Erythroblast (primary cell): ENCODE results near the gene EPM2A.
"Not testable (repeated sequence)": the region's sequence is repeated elsewhere in the genome, so short reads cannot be mapped to it uniquely, and the experiment has no call there.

Source experiments
- DNase-seq, 2 experiments: peaks; one replicate each; lab custom pipeline; 2025; lab: John Stamatoyannopoulos, UW
- GATA1 ChIP-seq: IDR thresholded peaks from 2 replicates; pipeline ENCODE4 v1.6.1; 2011; ENCODE audit warnings: low read depth, mild to moderate bottlenecking, control low read depth, low read length, moderate library complexity
- POLR2A ChIP-seq: IDR thresholded peaks from 2 replicates; pipeline ENCODE4 v1.6.1; 2011; ENCODE audit warnings: mild to moderate bottlenecking, low read length

EPM2A gene

DNA sequence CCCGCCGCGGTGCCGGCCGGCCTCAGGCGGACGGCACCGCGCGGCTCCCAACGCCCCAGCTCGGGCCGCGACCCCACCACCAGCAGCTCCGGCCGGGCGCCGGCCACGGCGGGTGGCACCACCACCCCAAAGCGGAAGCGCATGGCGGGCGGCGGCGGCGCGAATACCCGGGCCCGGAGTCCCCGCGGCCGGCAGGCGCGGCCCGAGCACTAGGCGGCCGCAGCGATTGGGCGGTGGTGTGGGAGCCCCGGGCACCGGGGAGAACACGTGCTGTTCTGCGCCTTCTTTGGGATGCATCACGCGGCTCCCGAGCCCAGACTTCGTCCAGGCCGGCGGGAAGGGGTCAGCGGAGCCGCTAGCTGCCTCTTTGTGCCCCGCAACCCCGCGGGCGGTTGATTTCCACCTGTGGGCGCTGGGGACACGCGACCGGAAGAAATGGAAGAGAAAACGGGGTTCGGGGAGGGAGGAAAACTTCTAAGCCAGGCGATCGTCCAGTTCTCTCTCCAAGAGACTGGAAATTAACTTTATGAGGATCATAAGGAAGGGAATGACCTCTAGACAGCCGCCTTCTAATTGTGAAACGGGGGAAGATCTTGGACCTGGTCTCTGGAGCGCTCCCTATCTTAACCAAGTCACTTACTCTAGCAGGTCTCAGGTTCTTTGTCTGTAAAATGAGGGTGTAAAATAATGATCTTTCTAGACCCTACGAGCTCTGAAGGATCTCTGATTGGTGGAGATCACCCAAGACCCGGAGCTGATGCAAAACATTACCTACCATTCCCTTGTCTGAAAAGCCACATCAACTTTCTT, at the start of gene EPM2A:
EPM2A (minus strand) TSS at position 165 of the 810 bp plus-strand sequence; CDS start at position 143, 22 bp downstream.
- peak; percentile 83 to 86 for DNase-seq
- TF ChIP-seq GATA1 (no peak), POLR2A (peak; percentile 59)

DNA sequence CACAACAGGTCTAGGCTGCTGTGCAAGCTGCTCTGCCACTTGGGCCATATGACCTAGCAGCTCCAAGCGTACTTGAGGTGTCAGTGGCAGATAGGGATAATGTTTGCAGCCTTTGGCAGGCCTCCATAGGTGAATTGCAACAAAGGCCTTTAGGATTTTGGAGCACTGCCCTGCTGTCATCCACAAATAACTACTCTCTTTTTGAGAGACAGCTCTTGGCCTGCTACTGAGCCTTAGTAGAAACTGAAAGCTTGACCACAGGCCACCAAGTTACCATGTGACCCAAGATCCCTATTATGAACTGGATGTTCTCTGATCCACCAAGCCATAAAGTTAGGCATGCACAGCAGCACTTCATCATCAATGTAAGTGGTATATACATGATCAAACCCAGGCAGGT, 49.4 kb upstream of the EPM2A start:
- TF ChIP-seq POLR2A (no peak), GATA1 (no peak)
- DNase-seq, result no peak

DNA sequence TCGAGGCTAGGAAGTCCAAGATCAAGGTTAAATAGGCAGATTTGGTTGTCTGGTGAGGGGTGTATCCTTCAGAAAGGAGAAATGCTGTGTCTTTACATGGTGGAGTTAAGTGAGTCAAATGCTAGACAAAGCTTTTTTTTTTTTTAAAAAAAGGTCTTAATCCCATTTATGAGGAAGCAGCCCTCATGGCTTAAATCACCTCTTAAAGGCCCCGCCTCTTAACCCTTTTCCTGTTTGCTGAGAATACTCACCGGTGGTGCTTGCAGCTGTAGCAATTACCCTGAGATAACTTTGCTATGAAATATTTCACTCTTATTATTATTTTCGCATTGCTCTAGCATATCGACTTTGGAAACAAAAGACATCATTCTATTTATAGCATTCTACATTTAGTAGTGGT, 48.5 kb upstream of the EPM2A start:
- TF ChIP-seq GATA1 (no peak), POLR2A (no peak)
- DNase-seq, result no peak

DNA sequence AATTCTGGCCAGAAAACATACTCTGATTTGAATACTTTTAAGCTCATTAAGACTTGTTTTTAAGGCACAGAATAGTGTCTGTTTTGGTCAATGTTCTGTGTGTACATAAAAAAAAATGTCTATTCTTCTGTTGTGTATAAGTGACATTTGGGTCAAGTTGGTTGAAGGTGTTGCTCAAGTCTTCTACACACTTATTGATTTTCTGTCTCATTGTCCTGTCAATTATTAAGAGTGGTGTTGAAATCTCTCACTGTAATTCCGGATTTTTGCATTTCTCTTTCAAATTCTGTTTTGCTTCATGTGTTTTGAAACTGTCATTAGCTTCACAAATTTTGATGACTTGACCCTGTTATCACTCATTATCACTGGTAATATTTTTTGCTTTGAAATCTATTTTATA, 37.5 kb upstream of the EPM2A start:
- TF ChIP-seq GATA1 (no peak), POLR2A (no peak)
- DNase-seq, result no peak

DNA sequence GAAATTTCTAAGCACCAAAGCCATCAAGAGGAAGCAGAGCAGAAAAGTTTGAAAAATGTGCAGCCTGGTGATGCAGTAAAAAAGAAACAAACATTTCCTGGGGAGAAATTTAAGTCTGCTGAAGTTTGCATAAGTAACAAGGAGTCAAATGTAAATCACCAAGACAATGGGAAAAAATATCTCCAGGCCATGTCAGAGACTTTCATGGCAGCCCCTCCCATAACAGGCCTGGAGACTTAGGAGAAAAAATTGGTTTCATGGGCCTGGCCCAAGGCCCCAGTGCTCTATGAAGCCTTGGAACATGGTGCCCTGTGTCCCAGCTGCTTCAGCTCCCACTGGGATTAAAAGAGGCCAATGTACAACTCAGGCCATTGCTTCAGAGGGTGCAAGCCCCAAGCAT, 30.1 kb upstream of the EPM2A start:
- TF ChIP-seq POLR2A (no peak), GATA1 (no peak)

DNA sequence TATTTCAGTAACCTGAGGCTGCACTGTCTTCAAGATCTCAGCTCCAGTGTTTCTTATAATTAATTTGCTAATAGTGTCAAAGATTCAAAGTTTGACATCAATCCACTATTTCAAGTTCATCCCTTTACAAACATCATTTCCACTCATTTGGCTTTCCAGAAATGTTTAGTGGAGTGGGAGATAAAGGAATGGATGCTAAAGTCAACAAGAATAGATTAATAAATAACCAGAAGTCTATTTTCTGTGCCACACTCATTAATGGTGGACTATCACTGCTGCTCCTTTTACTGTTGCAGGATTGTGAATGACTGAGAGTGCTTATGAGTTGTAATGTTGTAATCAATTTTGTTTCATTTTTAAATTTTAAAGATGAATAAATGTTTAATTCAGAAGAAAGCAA, 28.4 kb upstream of the EPM2A start:
- TF ChIP-seq GATA1 (no peak), POLR2A (no peak)
- no peak for DNase-seq

More for the DNA sequence above, 30.1 kb upstream of the EPM2A start:
- DNase-seq, result no peak

DNA sequence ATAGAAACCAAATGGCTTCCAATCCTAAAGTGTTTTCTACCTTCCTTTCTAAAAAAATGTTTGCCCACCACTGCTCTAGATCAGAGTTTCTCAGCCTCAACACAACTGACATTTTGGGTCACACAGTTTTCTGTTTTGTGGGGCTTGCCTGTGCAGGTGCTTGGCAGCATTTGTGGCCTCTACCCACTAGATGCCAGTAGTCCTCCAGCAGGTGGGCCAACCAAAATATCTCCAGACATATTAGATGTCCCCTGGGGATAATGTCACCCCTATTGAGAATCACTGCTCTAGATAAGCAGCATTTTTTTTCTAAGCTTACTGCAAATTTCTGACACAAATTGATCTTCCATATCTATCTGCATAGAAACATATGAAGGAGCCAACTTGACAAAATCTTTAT, 26.3 kb upstream of the EPM2A start:
- no peak for DNase-seq
- TF ChIP-seq POLR2A (no peak), GATA1 (no peak)

DNA sequence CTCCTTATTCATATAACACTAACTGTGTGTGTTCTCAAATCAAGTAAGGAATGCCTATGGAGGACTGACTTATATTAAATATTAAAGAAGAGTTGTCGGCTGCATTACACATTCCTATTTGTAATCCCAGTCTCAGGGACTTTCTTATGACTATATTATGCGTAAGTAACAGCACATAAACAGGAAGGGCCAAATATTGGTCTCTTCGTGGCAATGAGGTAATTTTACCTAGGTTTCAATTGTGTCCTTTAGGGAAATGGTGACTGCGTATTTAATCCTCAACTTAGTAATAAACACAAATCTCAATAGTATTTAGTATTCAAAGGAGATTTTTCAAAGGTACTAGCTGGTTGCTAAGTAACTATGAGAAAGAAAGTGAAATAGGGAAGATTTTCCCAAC, 22.8 kb upstream of the EPM2A start:
- DNase-seq, result no peak
- TF ChIP-seq POLR2A, result no peak
- TF ChIP-seq GATA1, result no peak

DNA sequence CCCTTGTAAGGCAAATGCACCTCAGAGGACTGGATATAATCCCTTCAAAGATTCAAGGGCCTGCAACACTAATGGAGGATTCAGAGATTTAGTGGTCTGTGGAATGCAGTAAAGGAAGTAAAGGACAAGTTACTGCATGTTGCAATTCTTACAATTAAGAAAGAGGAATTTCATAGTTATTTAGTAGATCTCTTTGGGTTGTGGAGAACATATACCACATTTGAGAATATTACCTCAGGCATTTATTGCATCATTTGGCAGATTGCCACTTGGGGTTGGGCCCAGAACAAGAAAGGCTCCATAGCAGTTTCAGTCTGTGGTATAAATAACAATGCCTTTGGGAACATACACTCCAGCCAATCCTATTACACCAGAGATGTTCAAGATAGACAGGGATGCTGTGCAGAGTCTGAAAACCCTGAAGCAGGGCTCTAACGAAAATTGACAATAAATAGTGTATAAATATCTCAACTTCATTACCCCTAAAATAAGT, 20.9 kb upstream of the EPM2A start:
- peak; percentile 57 to 81 for DNase-seq
- TF ChIP-seq POLR2A, result no peak
- TF ChIP-seq GATA1, result no peak

DNA sequence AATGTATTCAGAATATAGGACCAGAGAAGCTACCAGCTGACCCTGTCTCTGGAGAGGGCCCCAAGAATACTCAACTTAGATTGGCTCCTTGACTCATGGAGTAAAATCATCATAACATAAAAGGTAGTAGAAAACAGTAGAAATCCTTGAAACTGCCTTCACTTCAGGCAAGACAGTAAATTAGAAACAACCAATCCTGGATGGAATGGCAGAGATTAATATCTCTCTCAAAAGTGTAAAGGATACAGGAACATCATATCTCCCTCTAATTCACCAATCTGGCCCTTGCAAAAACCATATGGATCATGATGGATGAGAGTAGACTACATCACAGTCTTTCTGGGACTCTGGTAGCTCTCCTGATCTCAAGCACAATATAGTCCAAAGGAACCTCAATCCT, 20.4 kb upstream of the EPM2A start:
- no peak for TF ChIP-seq POLR2A
- no peak for TF ChIP-seq GATA1
- DNase-seq, result no peak

DNA sequence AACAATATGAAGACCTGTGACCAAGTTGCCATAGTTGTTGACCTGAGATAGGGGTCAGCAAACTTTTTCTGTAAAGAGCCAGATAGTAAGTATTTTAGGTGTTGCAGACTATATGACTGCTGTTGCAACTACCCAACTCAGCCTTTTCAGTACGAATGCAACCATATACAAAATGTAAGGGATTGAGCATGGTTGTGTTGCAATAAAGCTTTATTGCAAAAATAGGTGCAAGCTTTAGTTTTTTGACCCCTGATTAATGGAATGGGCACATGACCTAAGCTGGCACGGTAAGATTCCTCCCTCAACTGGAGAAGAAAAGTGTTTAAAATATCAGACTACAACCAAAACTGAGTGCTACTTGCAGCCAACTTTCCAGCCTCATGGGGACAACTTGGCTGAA, 17.3 kb upstream of the EPM2A start:
- TF ChIP-seq POLR2A (no peak), GATA1 (no peak)
- no peak for DNase-seq

DNA sequence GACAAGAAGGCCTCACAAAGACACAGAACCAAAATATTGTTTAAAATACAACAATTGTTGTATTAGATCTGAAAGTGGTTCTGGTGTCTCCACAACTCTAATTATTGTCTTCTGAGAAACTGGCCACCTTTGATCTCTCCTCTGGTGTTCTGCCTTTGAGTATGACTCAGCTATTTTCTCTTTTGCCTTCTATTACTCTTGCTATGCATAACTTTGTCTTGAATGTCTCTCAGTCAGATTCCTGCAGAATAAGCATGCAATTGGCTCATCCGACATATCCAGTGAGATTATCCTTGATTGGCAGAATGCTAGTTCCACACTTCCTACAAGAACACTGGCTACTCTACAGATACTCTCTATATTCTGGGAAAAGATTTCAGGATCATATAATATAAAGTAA, 14.3 kb upstream of the EPM2A start:
- peak; percentile 56 to 63 for DNase-seq
- TF ChIP-seq GATA1 (no peak), POLR2A (no peak)

DNA sequence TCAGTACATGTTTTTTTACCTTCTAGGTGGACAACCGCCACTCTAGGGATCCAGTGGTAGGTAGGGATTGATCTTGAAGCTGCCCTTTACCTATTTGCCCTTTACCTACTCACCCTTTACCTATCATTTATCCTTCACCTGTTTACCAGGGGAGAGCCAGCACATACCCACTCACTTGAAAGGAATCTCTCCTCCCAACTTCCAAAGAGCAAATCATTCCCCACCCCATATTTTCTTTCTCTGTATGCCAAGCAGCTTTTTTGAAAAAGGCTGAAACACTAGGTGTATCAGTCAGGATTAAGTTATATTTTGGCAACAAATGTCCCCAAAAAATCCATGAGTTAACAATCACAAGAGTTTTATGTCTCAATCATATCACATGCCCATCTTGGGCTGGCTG, 10.5 kb upstream of the EPM2A start:
- TF ChIP-seq POLR2A (no peak), GATA1 (no peak)
- DNase-seq, result no peak

DNA sequence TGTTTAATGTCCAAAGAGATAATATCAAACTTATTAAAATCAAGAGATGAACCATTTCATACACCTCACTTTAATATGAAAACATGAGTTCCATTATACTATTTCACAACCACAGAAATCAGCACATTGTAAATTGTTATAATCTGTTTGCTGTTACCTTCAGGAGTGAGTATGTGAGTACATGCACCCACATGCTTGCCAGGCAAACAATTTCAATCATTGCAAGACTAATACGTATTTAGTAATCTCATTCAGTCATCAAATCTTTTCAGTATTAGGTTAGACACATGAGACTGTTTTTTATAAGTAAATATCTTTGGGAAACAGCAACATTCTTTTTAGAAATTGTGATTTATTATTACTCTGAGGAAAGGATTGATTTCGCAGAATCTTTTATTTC, 9.3 kb upstream of the EPM2A start:
- no peak for TF ChIP-seq POLR2A
- TF ChIP-seq GATA1, result no peak
- DNase-seq, result no peak

DNA sequence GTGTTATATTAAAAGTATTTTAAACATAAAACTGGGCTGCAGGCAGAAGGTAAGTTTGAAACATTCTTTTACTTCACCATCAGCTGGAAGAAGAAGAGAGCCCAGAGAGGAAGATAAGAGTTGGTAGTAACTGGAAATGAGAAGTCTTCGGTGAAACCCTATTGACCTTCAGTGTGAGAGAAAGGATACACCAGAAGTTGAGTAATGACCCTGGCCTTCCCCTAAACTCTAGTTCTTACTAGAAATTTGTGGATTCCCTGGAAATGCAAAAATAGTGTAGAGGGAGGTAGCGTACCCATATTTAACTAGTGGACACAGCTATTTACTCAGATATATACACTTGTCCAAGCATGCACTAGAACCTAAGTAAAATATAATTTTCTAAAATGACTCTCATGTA, 8.0 kb upstream of the EPM2A start:
- DNase-seq, result no peak
- TF ChIP-seq POLR2A (no peak), GATA1 (no peak)

DNA sequence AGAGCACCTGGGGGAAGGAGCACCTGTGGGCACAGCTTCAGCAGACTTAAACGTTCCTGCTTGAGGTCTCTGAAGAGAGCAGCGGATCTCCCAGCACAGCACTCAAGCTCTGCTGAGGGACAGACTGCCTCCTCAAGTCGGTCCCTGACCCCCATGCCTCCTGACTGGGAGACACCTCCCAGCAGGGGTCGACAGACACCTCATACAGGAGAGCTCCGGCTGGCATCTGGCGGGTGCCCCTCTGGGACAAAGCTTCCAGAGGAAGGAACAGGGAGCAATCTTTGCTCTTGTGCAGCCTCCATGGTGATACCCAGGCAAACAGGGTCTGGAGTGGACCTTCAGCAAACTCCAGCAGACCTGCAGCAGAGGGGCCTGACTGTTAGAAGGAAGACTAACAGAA, 7.2 kb upstream of the EPM2A start:
- DNase-seq, result not testable (repeated sequence)

DNA sequence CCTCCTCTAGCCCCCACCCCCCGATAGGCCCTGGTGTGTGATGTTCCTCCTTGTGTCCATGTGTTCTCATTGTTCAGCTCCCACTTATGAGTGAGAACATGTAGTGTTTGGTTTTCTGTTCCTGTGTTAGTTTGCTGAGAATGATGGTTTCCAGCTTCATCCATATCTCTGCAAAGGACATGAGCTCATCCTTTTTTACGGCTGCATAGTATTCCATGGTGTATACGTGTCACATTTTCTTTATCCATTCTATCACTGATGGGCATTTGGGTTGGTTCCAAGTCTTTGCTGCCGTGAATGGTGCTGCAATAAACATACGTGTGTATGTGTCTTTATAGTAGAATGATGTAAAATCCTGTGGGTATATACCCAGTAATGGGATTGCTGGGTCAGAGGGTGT, 4.4 kb upstream of the EPM2A start:
- DNase-seq, result not testable (repeated sequence)
